ENCODE measurements around the gene ECE1. TPM values are rescaled to one million over a fixed set of nuclear protein-coding genes. Genes with fewer than 3 reads are reported as not detected.

The ECE1 gene
- total and polyA plus RNA-seq, 3 donors from 2014 or later = 66.1 to 101 (median 96.4) TPM

GRCh38 chr1:21267191-21268077 lies 22.8 kb downstream of the ECE1 start:
- no peaks in the 10 kb centered on the region for H3K9me3 ChIP-seq
- no peak for DNase-seq
- H3K4me3 ChIP-seq = no peak overlapping the region
- no peaks in the 10 kb centered on the region for H3K36me3 ChIP-seq (ENCODE audit: low read depth, missing control alignments)
- WGBS, 2 donors = 79 to 81% methylated on average over 16 of the region's 16 CpGs
- no peaks in the 10 kb centered on the region for H3K27me3 ChIP-seq
- H3K4me1 ChIP-seq = peaks cover 65% of the 10 kb centered on the region
- H3K27ac ChIP-seq = peak overlapping the region; percentile 28 to 42
- no peak for TF ChIP-seq POLR2A (IDR thresholded peaks at IDR 0.05)
- no peak for TF ChIP-seq CTCF (IDR thresholded peaks at IDR 0.05)
- intact Hi-C loops (cut with DNase I; ENCODE audit: low total_unique reads) = no loop called here

GRCh38 chr1:21266119-21266774 lies 24.0 kb downstream of the ECE1 start:
- no peaks in the 10 kb centered on the region for H3K27me3 ChIP-seq
- intact Hi-C loops (cut with DNase I; ENCODE audit: low total_unique reads) = no loop called here
- WGBS, 2 donors = 63 to 76% methylated on average over 7 to 12 of the region's 12 CpGs
- no peak overlapping the region for H3K4me3 ChIP-seq
- H3K27ac ChIP-seq = peak overlapping the region; percentile 42 to 48
- H3K9me3 ChIP-seq = no peaks in the 10 kb centered on the region
- no peaks in the 10 kb centered on the region for H3K36me3 ChIP-seq (ENCODE audit: low read depth, missing control alignments)
- DNase-seq = no peak
- H3K4me1 ChIP-seq = peaks cover 76% of the 10 kb centered on the region
- TF ChIP-seq POLR2A (IDR thresholded peaks at IDR 0.05) (no peak), CTCF (IDR thresholded peaks at IDR 0.05) (no peak)

GRCh38 chr1:21265644-21266043 lies 24.6 kb downstream of the ECE1 start:
- TF ChIP-seq CTCF (IDR thresholded peaks at IDR 0.05) = no peak
- TF ChIP-seq POLR2A (IDR thresholded peaks at IDR 0.05) = no peak
- peaks cover 79% of the 10 kb centered on the region for H3K4me1 ChIP-seq
- WGBS, 2 donors = 67 to 89% methylated on average over 4 to 6 of the region's 6 CpGs
- no peaks in the 10 kb centered on the region for H3K27me3 ChIP-seq
- H3K4me3 ChIP-seq = no peak overlapping the region
- H3K9me3 ChIP-seq = no peaks in the 10 kb centered on the region
- intact Hi-C loops (cut with DNase I; ENCODE audit: low total_unique reads) = no loop called here
- H3K36me3 ChIP-seq (ENCODE audit: low read depth, missing control alignments) = no peaks in the 10 kb centered on the region
- peak overlapping the region; percentile 48 to 92 for H3K27ac ChIP-seq
- DNase-seq = no peak

- Histone ChIP-seq H3K4me1 (peaks cover 76% of the 10 kb centered on the region), H3K36me3 (ENCODE audit: low read depth, missing control alignments) (no peaks in the 10 kb centered on the region), H3K27ac (peak overlapping the region; percentile 48 to 92), H3K9me3 (no peaks in the 10 kb centered on the region), H3K4me3 (no peak overlapping the region), H3K27me3 (no peaks in the 10 kb centered on the region)
- TF ChIP-seq CTCF (IDR thresholded peaks at IDR 0.05) = no peak
- no peak for TF ChIP-seq POLR2A (IDR thresholded peaks at IDR 0.05)
- 48 to 69% methylated on average over 4 of the region's 4 CpGs for WGBS, 2 donors
- intact Hi-C loops (cut with DNase I; ENCODE audit: low total_unique reads) = loop anchor here (5.0 kb wide), 1 partner anchor 67 kb away; no protein-coding TSS in a partner anchor
- DNase-seq = no peak
These were observed 25.4 kb downstream of the ECE1 start for GRCh38 chr1:21264898-21265297.
